SHP77 (cell line): ENCODE measurements around the gene GALNS.
A peak's percentile ranks its signal among the peaks of the same experiment; 100 is the strongest.
"Not testable (repeated sequence)": the region's sequence is repeated elsewhere in the genome, so short reads cannot be mapped to it uniquely, and the experiment has no call there.

Experiments
- DNase-seq, 2 experiments: peaks; one replicate each; lab custom pipeline; 2025; lab: John Stamatoyannopoulos, UW

The GALNS gene

GRCh38 chr16:88856828-88857727 lies at the start of gene GALNS, which contains the start of gene TRAPPC2L:
Gene GALNS (minus strand): TSS chr16:88856947. CDS start chr16:88856877, 70 bp downstream.
Gene TRAPPC2L (plus strand): TSS chr16:88857127. CDS start chr16:88857151, 24 bp downstream.
- DNase-seq, result peak; percentile 89 to 97

DNA sequence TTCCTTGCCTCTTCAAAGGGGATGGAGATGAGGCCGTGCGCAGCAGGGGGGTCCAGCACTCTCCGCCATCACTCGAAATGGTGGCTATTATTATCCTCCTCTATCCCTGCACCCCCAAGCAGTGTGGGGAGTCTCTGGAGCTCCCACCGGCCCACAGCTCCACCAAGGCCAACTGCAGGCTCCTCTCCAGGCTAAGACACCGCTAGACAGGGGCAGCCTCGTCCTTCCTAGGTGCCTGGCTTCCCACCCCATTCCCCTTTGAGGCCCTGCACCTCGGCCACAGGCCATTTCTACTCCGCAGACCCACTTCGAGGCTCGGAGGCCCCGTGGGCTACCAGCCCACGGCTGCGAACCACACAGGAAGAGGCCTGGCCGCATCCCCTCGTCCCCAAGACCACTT lies 49.3 kb upstream of the GALNS start:
- no peak for DNase-seq

DNA sequence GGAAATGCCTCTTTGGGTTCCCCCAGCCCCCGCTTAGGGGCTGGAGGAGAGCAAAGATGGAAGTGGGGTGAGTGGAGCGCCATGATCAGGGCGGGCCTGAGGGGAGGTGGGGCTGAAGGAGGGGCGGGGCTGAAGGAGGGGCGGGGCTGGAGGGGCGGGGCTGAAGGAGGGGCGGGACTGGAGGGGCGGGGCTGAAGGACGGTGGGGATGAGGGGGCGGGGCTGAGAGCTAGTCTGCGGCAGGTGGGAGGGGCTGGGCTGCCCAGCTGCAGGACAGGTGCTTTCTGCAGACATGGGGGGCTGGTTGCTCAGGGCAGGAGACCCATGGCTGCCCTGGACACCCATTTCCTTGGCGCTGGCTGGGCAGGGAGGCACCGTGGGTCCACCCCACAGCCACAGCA lies 48.8 kb upstream of the GALNS start:
- DNase-seq, result peak; percentile 16 to 28

GRCh38 chr16:88904676-88905365 lies 48.1 kb upstream of the GALNS start:
- DNase-seq, result no peak

DNA sequence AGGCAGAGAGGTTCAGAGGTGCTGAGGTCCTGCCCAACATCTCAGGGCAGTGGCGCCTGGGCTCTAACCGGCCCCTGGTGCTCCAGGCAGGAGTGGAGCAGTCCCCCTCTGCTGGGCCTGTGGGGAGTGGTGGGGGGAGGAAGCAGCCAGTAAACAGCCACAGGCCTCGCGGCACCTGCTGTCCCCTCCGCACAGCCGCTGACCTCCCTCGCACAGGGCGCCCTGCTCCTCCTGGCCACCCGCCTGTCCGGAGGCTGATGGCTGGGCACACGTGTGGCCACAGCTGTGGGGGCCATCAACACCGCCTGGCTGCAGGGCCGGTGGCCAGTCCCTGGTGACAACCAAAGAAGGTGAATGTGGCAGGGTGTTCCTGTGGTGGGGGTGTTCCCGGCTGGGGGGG lies 46.5 kb upstream of the GALNS start:
- no peak for DNase-seq

GRCh38 chr16:88902744-88903143 lies 46.0 kb upstream of the GALNS start:
- no peak for DNase-seq

DNA sequence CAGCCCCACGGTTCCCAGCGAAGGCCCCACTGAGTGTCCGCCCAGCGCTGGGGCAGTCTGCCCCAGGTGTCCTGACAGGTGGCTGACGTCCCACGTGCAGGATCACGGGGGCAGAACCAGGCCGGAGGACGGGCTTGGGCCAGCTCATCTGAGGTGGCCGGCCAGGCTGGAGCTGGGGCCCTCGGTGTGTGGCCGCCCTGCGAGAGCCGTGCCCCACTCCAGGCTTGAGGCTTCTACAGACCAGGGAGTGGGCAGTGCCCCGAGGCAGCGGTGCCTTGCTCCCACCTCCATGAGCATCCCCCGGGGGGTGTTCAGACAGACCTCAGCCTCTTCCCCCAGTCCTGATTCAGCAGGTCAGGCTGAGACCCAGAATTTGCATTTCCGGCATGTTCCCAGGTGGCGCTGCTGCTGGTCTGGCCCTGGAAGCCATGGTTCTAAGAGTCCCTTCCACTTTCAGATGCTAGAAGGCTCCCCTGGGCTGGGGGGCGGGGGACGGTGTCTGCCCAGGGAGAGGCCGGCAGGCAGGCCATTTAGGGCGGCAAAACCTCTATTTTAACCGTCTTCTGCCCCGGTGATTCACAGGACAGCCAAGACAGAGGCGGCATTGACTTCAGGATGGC lies 45.1 kb upstream of the GALNS start:
- DNase-seq, result no peak

GRCh38 chr16:88900662-88901052 lies 43.9 kb upstream of the GALNS start:
- no peak for DNase-seq

DNA sequence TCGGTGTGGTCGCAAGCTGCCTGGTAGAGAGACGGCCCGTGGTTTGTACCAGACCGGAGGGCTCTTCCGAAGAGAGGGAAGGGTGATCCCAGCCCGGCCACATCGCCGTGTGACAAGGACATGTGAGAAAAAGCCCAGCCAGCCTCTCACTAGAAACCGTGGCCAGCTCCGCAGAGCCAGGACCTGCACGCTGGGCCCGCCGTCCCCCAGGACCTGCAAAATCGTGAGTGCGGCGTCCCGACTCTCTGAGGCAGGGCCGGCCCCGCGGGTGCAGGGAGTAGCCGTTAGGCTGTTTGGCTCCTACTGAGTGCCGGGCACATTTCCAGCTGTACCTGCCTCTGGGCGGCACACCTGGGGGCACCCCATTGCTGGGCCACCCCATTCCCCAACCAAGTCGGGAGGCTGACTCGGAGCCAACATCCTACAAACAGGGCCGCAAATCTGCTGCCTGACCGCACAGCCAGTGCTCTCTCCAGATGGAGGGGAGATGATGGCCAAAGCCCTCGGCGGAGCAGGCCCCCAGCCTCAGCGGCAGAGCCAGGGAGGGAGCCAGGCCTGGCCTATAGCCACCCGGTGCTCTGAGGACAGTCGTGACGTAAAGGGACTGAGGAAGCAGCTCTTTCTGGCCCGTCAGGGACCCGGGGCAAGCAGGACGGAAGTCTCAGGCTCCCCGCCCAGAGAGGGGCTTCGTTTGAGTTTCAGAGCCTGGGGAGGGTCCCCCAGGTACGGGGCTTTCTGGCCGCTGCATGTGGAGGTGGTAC lies 43.3 kb upstream of the GALNS start:
- DNase-seq, result no peak

DNA sequence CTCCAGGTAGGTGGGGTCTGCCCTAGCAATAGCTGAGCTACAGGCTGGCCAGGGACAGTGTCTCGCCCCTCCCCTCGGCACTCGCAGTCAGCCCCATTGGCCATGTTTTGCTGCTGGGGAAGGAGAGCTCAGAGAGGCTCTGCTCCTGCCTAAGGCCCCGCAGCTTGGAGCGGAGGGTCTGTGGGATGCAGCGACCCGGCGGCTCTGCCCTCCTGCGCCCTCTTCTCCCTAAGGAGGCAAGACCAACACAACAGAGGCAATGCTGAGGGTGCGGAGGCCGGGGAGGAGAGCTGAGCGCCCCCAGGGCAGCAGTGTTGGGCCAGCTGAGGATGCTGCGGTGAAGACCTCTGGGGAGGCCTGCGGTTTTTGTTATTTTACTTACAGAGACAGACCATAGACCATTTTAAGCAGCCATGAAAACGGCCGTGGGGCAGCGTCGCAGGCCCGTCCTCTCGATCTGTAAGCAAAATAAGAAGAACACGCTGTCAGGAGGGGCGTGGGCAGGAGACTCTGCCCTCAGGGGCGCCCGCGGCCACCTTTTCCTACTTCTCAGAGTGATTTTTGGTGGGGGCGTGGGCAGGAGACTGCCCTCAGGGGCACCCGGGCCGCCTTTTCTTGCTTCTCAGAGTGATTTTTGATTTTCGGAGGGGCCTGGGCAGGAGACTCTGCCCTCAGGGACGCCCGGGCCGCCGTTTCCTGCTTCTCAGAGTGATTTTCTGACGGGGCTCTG lies 41.1 kb upstream of the GALNS start:
- DNase-seq, result no peak

DNA sequence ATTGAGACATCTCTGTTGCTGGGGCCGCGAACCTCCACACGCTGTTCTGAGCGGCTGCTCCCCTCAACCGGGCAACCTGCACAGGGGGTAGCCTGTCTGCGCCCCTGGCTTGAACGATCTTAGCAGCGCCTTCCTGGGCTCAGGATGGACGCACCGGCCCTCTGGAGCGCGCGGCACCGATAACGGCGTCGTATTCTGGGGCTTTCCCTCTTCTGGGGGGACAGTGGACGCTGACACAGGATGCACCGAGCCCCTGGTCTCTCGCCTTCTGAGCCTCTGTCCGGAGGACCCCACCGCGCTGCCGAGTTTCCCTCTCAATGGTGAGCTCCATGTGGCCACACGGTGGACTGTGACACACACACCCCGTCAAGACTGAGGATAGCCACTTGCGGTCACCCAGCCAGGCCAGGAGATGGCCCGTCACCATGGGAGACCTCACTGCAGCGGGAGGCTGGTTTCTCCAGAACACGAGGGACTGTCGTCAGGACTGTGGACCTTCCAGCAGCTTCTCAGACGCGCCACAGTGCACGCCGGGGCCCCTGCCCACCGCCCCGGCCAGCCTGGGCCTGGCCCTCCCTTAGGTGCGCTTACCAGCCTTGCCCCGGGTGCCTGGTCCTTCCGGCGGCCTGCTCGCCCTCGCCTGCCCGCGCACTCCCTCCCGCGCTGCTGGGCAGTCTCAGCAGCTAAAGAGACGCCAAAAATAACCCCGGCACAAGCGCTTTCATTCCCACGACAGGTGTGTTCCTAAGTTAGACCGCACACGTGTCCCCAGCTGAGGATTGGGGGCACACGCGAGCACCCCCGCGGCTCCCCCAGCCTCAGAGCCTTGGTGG lies 39.7 kb upstream of the GALNS start:
- no peak for DNase-seq

GRCh38 chr16:88895335-88895734 lies 38.6 kb upstream of the GALNS start:
- no peak for DNase-seq

GRCh38 chr16:88894681-88895300 lies 38.0 kb upstream of the GALNS start:
- DNase-seq, result no peak

GRCh38 chr16:88894266-88894665 lies 37.5 kb upstream of the GALNS start:
- DNase-seq, result not testable (repeated sequence)

GRCh38 chr16:88893127-88893968 lies 36.6 kb upstream of the GALNS start:
- DNase-seq, result no peak

GRCh38 chr16:88892065-88892464 lies 35.3 kb upstream of the GALNS start:
- no peak for DNase-seq

GRCh38 chr16:88891083-88891482 lies 34.3 kb upstream of the GALNS start:
- no peak for DNase-seq

DNA sequence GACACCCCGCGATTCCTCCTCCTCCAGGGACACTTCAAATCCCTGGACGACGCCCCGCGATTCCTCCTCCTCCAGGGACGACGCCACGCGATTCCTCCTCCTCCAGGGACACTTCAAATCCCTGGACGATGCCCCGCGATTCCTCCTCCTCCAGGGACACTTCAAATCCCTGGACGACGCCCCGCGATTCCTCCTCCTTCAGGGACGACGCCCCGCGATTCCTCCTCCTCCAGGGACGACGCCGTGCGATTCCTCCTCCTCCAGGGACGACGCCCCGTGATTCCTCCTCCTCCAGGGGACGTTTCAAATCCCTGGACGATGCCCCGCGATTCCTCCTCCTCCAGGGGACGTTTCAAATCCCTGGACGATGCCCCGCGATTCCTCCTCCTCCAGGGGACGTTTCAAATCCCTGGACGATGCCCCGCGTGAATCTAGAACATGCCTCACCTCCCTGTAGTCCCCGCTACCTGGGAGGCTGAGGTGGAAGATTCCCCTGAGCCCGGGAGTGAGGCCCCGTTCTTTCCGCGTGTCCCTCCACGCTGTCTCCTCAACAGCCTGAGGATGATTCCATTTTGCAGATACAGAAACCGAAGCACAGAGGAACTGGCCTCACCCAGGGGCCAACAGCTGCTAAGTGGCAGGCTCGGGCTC lies 33.1 kb upstream of the GALNS start:
- not testable (repeated sequence) for DNase-seq
